NCI-H1694 (cell line): ENCODE data around the gene SKAP1.

Experiments
- DNase-seq: peaks from one replicate; lab custom pipeline; 2025; lab: John Stamatoyannopoulos, UW

The SKAP1 gene

GRCh38 chr17:48174833-48175523 lies 255.0 kb downstream of the SKAP1 start:
- peak; percentile 15 for DNase-seq

- no peak for DNase-seq
Measured at GRCh38 chr17:48173191-48173984, 256.6 kb downstream of the SKAP1 start.

GRCh38 chr17:48169926-48170325 lies 260.1 kb downstream of the SKAP1 start:
- no peak for DNase-seq

GRCh38 chr17:48163809-48164208 lies 266.2 kb downstream of the SKAP1 start:
- no peak for DNase-seq

GRCh38 chr17:48162946-48163506 lies 267.0 kb downstream of the SKAP1 start:
- no peak for DNase-seq

- no peak for DNase-seq
Measured at GRCh38 chr17:48162306-48162934, 267.6 kb downstream of the SKAP1 start.

GRCh38 chr17:48161127-48161905 lies 268.7 kb downstream of the SKAP1 start:
- no peak for DNase-seq

GRCh38 chr17:48160177-48161081 lies 269.6 kb downstream of the SKAP1 start:
- DNase-seq: no peak

GRCh38 chr17:48159232-48159631 lies 270.8 kb downstream of the SKAP1 start:
- no peak for DNase-seq

GRCh38 chr17:48155889-48156611 lies 274.0 kb downstream of the SKAP1 start:
- DNase-seq: peak; percentile 67

GRCh38 chr17:48153691-48154358 lies 276.2 kb downstream of the SKAP1 start:
- DNase-seq: peak; percentile 70

- DNase-seq: no peak
Measured at GRCh38 chr17:48152289-48152688, 277.7 kb downstream of the SKAP1 start.

GRCh38 chr17:48151220-48151619 lies 278.8 kb downstream of the SKAP1 start:
- no peak for DNase-seq

GRCh38 chr17:48150597-48151001 lies 279.4 kb downstream of the SKAP1 start:
- DNase-seq: no peak

GRCh38 chr17:48149787-48150463 lies 280.1 kb downstream of the SKAP1 start:
- no peak for DNase-seq

GRCh38 chr17:48148854-48149786 lies 280.9 kb downstream of the SKAP1 start:
- DNase-seq: peak; percentile 23

- DNase-seq: peak; percentile 16
Measured at GRCh38 chr17:48148029-48148770, 281.8 kb downstream of the SKAP1 start.
